Left lung (tissue), 10 donors: ENCODE results near the gene AK8. TPM values are rescaled to one million over a fixed set of nuclear protein-coding genes. Genes with fewer than 3 reads are reported as not detected.

Experiments used
- ATAC-seq: fragments of 200-7000 bp; cut with Tn5 transposase; one replicate; pipeline ENCODE4 v1.9.1; 2020; ENCODE audit warnings: moderate library complexity
- DNase-seq, 4 donors: peaks; one replicate each; pipeline ENCODE4 v3.0.0-alpha.2; 2013 to 2020
- H3K27ac ChIP-seq, 2 donors: fragments of 200-600 bp; sonication (generic) in 1 of 2; one replicate each; pipeline versions ENCODE4 v1.5.0 to v1.8.0; 2020 to 2021
- H3K27me3 ChIP-seq, 2 donors: fragments of 200-600 bp; sonication (generic) in 1 of 2; one replicate each; pipeline versions ENCODE4 v1.5.0 to v1.8.0; 2020 to 2021
- H3K36me3 ChIP-seq, 2 donors: fragments of 200-600 bp; sonication (generic) in 1 of 2; one replicate each; pipeline versions ENCODE4 v1.5.0 to v1.8.0; 2020 to 2021
- H3K4me1 ChIP-seq, 2 donors: fragments of 200-600 bp; one replicate each; pipeline ENCODE4 v1.8.0; 2021
- H3K4me3 ChIP-seq, 2 donors: fragments of 200-600 bp; sonication (generic) in 1 of 2; one replicate each; pipeline versions ENCODE4 v1.5.0 to v1.8.0; 2020 to 2021; ENCODE audit warnings: mild to moderate bottlenecking in 1 of 2
- H3K9me3 ChIP-seq, 2 donors: fragments of 200-600 bp; sonication (generic) in 1 of 2; one replicate each; pipeline versions ENCODE4 v1.5.0 to v1.8.0; 2020 to 2021
- intact Hi-C, 2 donors: fragments of 100-400 bp; cut with DNase I; formaldehyde crosslinking; loops; one replicate each; pipeline versions ENCODE4 v1.11.2 to v1.14.2; 2022
- polyA plus RNA-seq, 6 donors: library from polyadenylated mRNA; unstranded; fragments of 120-200 nt; gene quantifications; one replicate each; pipeline ENCODE4 v1.2.1, GENCODE V29; 2013; ENCODE audit not compliant: insufficient read length in 6 of 6
- total RNA-seq, 2 donors: library from RNA; stranded (reverse); fragmentation: NEBNext Ultra II Directional; extraction: Animal tissue kit (Norgen Biotek cat#: 25700); gene quantifications; one replicate each; pipeline ENCODE4 v1.2.1, GENCODE V29; 2021
- TF ChIP-seq, protein P1 (sequence below), 2 donors: fragments of 200-600 bp; sonication (generic) in 1 of 2; IDR thresholded peaks; one replicate each; pipeline versions ENCODE4 v1.5.0 to v1.8.0; 2021; ENCODE audit warnings: antibody characterized with exemption in 2 of 2
- donor health status: DM: no; HTN: yes; CAD: no.
- donor health status: DM: no; HTN: no; CAD: no.

AK8 gene
- total and polyA plus RNA-seq, 8 donors, result 0.55 to 3.6 (median 2.4) TPM

- TF ChIP-seq, protein P1, sequence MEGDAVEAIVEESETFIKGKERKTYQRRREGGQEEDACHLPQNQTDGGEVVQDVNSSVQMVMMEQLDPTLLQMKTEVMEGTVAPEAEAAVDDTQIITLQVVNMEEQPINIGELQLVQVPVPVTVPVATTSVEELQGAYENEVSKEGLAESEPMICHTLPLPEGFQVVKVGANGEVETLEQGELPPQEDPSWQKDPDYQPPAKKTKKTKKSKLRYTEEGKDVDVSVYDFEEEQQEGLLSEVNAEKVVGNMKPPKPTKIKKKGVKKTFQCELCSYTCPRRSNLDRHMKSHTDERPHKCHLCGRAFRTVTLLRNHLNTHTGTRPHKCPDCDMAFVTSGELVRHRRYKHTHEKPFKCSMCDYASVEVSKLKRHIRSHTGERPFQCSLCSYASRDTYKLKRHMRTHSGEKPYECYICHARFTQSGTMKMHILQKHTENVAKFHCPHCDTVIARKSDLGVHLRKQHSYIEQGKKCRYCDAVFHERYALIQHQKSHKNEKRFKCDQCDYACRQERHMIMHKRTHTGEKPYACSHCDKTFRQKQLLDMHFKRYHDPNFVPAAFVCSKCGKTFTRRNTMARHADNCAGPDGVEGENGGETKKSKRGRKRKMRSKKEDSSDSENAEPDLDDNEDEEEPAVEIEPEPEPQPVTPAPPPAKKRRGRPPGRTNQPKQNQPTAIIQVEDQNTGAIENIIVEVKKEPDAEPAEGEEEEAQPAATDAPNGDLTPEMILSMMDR (IDR thresholded peaks at IDR 0.05), result no peak
- peaks cover 0 to 6% of the 10 kb centered on the region in 2 donors for H3K27me3 ChIP-seq
- no peaks in the 10 kb centered on the region for H3K4me1 ChIP-seq
- no peaks in the 10 kb centered on the region for H3K9me3 ChIP-seq
- H3K36me3 ChIP-seq, result no peaks in the 10 kb centered on the region
- H3K27ac ChIP-seq, result no peak overlapping the region
- intact Hi-C loops, result no loop called here
- no peak for ATAC-seq
- peak in 1 of 4 donors; percentile 44 for DNase-seq
- H3K4me3 ChIP-seq, result no peak overlapping the region
These were observed 15.0 kb downstream of the AK8 start for GRCh38 chr9:132863096-132863495.

GRCh38 chr9:132862533-132862932, 15.6 kb downstream of the AK8 start:
- peak in 1 of 4 donors; percentile 12 for DNase-seq
- H3K36me3 ChIP-seq, result no peaks in the 10 kb centered on the region
- H3K27me3 ChIP-seq, result peaks cover 0 to 11% of the 10 kb centered on the region in 2 donors
- TF ChIP-seq, protein P1 (IDR thresholded peaks at IDR 0.05), result no peak
- H3K27ac ChIP-seq, result no peak overlapping the region
- no peaks in the 10 kb centered on the region for H3K9me3 ChIP-seq
- no peaks in the 10 kb centered on the region for H3K4me1 ChIP-seq
- no peak overlapping the region for H3K4me3 ChIP-seq
- ATAC-seq, result no peak
- intact Hi-C loops, result no loop called here

DNA sequence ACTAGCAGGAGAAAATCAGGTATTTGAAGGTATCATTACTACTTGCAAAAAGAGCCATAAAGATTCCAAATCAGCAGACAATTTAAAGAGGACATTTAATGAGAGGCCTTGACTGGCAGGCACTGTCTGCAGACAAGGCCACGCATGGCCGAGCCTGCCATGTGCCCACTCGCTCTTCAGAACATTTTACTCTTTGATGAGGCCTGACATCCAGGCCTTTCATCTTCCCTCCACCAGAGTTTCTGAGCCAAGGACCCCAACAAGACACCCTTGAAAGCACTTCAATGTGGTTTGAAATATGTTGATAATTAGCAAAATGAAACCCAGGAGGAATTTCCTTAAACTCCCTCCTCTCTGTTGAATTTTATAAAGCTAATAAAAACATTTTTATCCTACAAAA, 16.4 kb downstream of the AK8 start:
- no peaks in the 10 kb centered on the region for H3K9me3 ChIP-seq
- no peak overlapping the region for H3K4me3 ChIP-seq
- H3K36me3 ChIP-seq, result no peaks in the 10 kb centered on the region
- TF ChIP-seq, protein P1 (IDR thresholded peaks at IDR 0.05), result no peak
- no peaks in the 10 kb centered on the region for H3K4me1 ChIP-seq
- peaks cover 0 to 11% of the 10 kb centered on the region in 2 donors for H3K27me3 ChIP-seq
- intact Hi-C loops, result no loop called here
- ATAC-seq (no peak), DNase-seq (no peak)
- no peak overlapping the region for H3K27ac ChIP-seq

DNA sequence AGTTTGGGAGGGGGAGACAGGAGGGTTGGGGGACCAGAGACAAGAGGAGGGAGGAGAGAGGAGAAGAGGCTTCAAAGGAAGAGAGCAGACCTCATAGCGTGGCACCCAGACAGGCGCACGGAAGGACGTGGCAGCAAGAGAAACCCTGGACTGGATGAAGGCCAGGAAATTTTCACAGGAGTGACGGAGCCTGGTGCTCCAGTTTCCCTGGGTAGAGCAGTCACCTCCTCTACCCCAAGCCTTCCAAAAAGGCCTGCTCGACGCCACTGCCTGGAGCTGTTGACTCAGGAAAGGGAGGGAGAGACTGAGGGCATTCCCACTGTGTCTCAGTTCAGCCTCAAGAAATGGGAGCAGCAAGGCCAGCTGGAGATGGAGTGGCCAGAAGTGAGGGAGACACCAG, 19.3 kb downstream of the AK8 start:
- no peak for ATAC-seq
- Histone ChIP-seq H3K4me1 (no peaks in the 10 kb centered on the region), H3K27ac (no peak overlapping the region), H3K27me3 (peaks cover 0 to 11% of the 10 kb centered on the region in 2 donors), H3K9me3 (no peaks in the 10 kb centered on the region), H3K4me3 (no peak overlapping the region), H3K36me3 (no peaks in the 10 kb centered on the region)
- intact Hi-C loops, result no loop called here
- DNase-seq, result peak in 1 of 4 donors; percentile 13
- TF ChIP-seq, protein P1 (IDR thresholded peaks at IDR 0.05), result no peak

GRCh38 chr9:132857616-132858342, 20.3 kb downstream of the AK8 start:
- Histone ChIP-seq H3K36me3 (no peaks in the 10 kb centered on the region), H3K27ac (peak overlapping the region in 1 of 2 donors; percentile 59), H3K27me3 (peaks cover 0 to 11% of the 10 kb centered on the region in 2 donors), H3K4me3 (no peak overlapping the region), H3K4me1 (no peaks in the 10 kb centered on the region), H3K9me3 (no peaks in the 10 kb centered on the region)
- DNase-seq, result peak in 3 of 4 donors; percentile 56 to 79 (median 61)
- ATAC-seq, result peak; percentile 44
- TF ChIP-seq, protein P1 (IDR thresholded peaks at IDR 0.05), result no peak
- intact Hi-C loops, result no loop called here
